KMS-11 (cell line): ENCODE data around the gene GHSR.

Source experiments
- H2AFZ ChIP-seq: fragments of 200-600 bp; sonication (generic); 2 replicates; pipeline ENCODE4 v1.6.1; 2016; ENCODE audit warnings: antibody characterized with exemption, mixed run types, low read depth
- H3K27ac ChIP-seq: fragments of 200-600 bp; sonication (generic); 2 replicates; pipeline ENCODE4 v1.6.1; 2016; ENCODE audit warnings: mild to moderate bottlenecking, mixed run types
- H3K27me3 ChIP-seq: fragments of 200-600 bp; sonication (generic); 2 replicates; pipeline ENCODE4 v1.6.1; 2017; ENCODE audit warnings: mild to moderate bottlenecking, low read depth, mixed run types, moderate library complexity; ENCODE audit not compliant: insufficient read depth
- H3K36me3 ChIP-seq: fragments of 200-600 bp; sonication (generic); 2 replicates; pipeline ENCODE4 v1.6.1; 2017; ENCODE audit warnings: mild to moderate bottlenecking, mixed run types; ENCODE audit not compliant: insufficient read depth
- H3K4me1 ChIP-seq: fragments of 200-600 bp; sonication (generic); 2 replicates; pipeline ENCODE4 v1.6.1; 2016; ENCODE audit warnings: mild to moderate bottlenecking, low read depth, mixed run types; ENCODE audit not compliant: poor library complexity, severe bottlenecking
- H3K4me2 ChIP-seq: fragments of 200-600 bp; sonication (generic); 2 replicates; pipeline ENCODE4 v1.7.0; 2016; ENCODE audit warnings: mild to moderate bottlenecking, mixed run types
- H3K4me3 ChIP-seq: fragments of 200-600 bp; sonication (generic); IDR thresholded peaks from 2 replicates; pipeline ENCODE4 v1.6.1; 2017; ENCODE audit warnings: low read depth, low read length, mixed read lengths; ENCODE audit not compliant: insufficient read depth
- H3K79me2 ChIP-seq: fragments of 200-600 bp; sonication (generic); 2 replicates; pipeline ENCODE4 v1.6.1; 2016; ENCODE audit warnings: low read depth, mixed run types; ENCODE audit not compliant: insufficient read depth
- H3K9ac ChIP-seq: fragments of 200-600 bp; sonication (generic); 2 replicates; pipeline ENCODE4 v1.6.1; 2016; ENCODE audit warnings: mild to moderate bottlenecking, mixed run types
- H4K20me1 ChIP-seq: fragments of 200-600 bp; sonication (generic); 2 replicates; pipeline ENCODE4 v1.6.1; 2016; ENCODE audit warnings: mild to moderate bottlenecking, mixed run types; ENCODE audit not compliant: insufficient read depth
- TF ChIP-seq, protein P1 (sequence below): fragments of 200-600 bp; sonication (generic); conservative IDR thresholded peaks from 2 replicates; pipeline ENCODE4 v1.6.1; 2017; ENCODE audit warnings: low read depth, mild to moderate bottlenecking, antibody characterized with exemption, low read length, moderate library complexity, mixed read lengths

GHSR gene

GRCh38 chr3:172475703-172476102 lies 27.4 kb upstream of the GHSR start:
- Histone ChIP-seq H4K20me1 (no peaks in the 10 kb centered on the region), H3K9ac (no peak overlapping the region), H3K4me2 (no peak overlapping the region), H3K27me3 (no peaks in the 10 kb centered on the region), H3K79me2 (no peaks in the 10 kb centered on the region), H2AFZ (no peak overlapping the region), H3K36me3 (no peaks in the 10 kb centered on the region), H3K4me1 (peaks cover 7% of the 10 kb centered on the region), H3K27ac (no peak overlapping the region), H3K4me3 (no peak overlapping the region)
- TF ChIP-seq, protein P1, sequence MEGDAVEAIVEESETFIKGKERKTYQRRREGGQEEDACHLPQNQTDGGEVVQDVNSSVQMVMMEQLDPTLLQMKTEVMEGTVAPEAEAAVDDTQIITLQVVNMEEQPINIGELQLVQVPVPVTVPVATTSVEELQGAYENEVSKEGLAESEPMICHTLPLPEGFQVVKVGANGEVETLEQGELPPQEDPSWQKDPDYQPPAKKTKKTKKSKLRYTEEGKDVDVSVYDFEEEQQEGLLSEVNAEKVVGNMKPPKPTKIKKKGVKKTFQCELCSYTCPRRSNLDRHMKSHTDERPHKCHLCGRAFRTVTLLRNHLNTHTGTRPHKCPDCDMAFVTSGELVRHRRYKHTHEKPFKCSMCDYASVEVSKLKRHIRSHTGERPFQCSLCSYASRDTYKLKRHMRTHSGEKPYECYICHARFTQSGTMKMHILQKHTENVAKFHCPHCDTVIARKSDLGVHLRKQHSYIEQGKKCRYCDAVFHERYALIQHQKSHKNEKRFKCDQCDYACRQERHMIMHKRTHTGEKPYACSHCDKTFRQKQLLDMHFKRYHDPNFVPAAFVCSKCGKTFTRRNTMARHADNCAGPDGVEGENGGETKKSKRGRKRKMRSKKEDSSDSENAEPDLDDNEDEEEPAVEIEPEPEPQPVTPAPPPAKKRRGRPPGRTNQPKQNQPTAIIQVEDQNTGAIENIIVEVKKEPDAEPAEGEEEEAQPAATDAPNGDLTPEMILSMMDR, result no peak

- no peak overlapping the region for H3K4me2 ChIP-seq
- H2AFZ ChIP-seq, result no peak overlapping the region
- no peaks in the 10 kb centered on the region for H4K20me1 ChIP-seq
- no peak overlapping the region for H3K27ac ChIP-seq
- no peak overlapping the region for H3K9ac ChIP-seq
- no peaks in the 10 kb centered on the region for H3K36me3 ChIP-seq
- no peaks in the 10 kb centered on the region for H3K27me3 ChIP-seq
- H3K79me2 ChIP-seq, result no peaks in the 10 kb centered on the region
- TF ChIP-seq, protein P1, result no peak
- H3K4me1 ChIP-seq, result no peaks in the 10 kb centered on the region
- no peak overlapping the region for H3K4me3 ChIP-seq
Observed at GRCh38 chr3:172471903-172472302, 23.6 kb upstream of the GHSR start.

- no peak overlapping the region for H3K4me2 ChIP-seq
- TF ChIP-seq, protein P1, result no peak
- no peaks in the 10 kb centered on the region for H3K79me2 ChIP-seq
- H2AFZ ChIP-seq, result no peak overlapping the region
- H3K27me3 ChIP-seq, result no peaks in the 10 kb centered on the region
- H3K27ac ChIP-seq, result no peak overlapping the region
- H3K4me1 ChIP-seq, result no peaks in the 10 kb centered on the region
- no peaks in the 10 kb centered on the region for H3K36me3 ChIP-seq
- no peak overlapping the region for H3K4me3 ChIP-seq
- no peaks in the 10 kb centered on the region for H4K20me1 ChIP-seq
- H3K9ac ChIP-seq, result no peak overlapping the region
Observed at GRCh38 chr3:172470588-172470987, 22.3 kb upstream of the GHSR start.

GRCh38 chr3:172467170-172467824 lies 19.0 kb upstream of the GHSR start:
- H3K4me1 ChIP-seq, result no peaks in the 10 kb centered on the region
- H3K79me2 ChIP-seq, result no peaks in the 10 kb centered on the region
- H3K9ac ChIP-seq, result no peak overlapping the region
- H3K4me2 ChIP-seq, result no peak overlapping the region
- H3K36me3 ChIP-seq, result no peaks in the 10 kb centered on the region
- no peak overlapping the region for H3K4me3 ChIP-seq
- no peaks in the 10 kb centered on the region for H3K27me3 ChIP-seq
- TF ChIP-seq, protein P1, result no peak
- H2AFZ ChIP-seq, result no peak overlapping the region
- no peaks in the 10 kb centered on the region for H4K20me1 ChIP-seq
- no peak overlapping the region for H3K27ac ChIP-seq
